Posterior vena cava (tissue), 2 donors: ENCODE data around the gene E2F2. TPM values are rescaled to one million over a fixed set of nuclear protein-coding genes. Genes with fewer than 3 reads are reported as not detected.

Experiments
- DNase-seq: peaks from one replicate; pipeline ENCODE4 v3.0.0-alpha.2; 2020; ENCODE audit warnings: low spot score
- intact Hi-C, 2 donors: fragments of 100-400 bp; cut with DNase I; formaldehyde crosslinking; loops; one replicate each; pipeline versions ENCODE4 v1.14.1 to v1.14.2; 2022 to 2023
- long read RNA-seq, 2 donors: library from polyadenylated mRNA; unstranded; transcript quantifications; one replicate each; pipeline ENCODE4 v2.0.0, GENCODE V29; 2020 to 2021
- total RNA-seq, 2 donors: library from RNA; stranded (reverse); fragmentation: NEBNext Ultra II Directional; extraction: Animal tissue kit (Norgen Biotek cat#: 25700); gene quantifications; one replicate each; pipeline ENCODE4 v1.2.1, GENCODE V29; 2021
- donor health status: DM: yes; HTN: yes; CAD: no.
- donor health status: DM: yes; HTN: yes; CAD: no.

E2F2 gene
- under 1 TPM; 0.24 to 0.46 TPM for total RNA-seq
- long read RNA-seq, donor 1, result 0 reads
- long read RNA-seq, donor 2, result 0 reads

- intact Hi-C loops, result loop anchor here in 1 of 2 donors (5.0 kb wide), 2 partner anchors 34 to 1399 kb away; no protein-coding TSS in a partner anchor
These were observed at the start of gene E2F2 for GRCh38 chr1:23530747-23531561. Gene E2F2, minus strand, starts transcription at chr1:23531233. Its CDS starts 440 bp downstream, at chr1:23530793.

GRCh38 chr1:23578997-23579363 lies 47.9 kb upstream of the E2F2 start:
- intact Hi-C loops, result no loop called here
- DNase-seq, result no peak

More at GRCh38 chr1:23530747-23531561, at the start of gene E2F2:
- peak; percentile 94 for DNase-seq

GRCh38 chr1:23578311-23578996 lies 47.4 kb upstream of the E2F2 start:
- intact Hi-C loops, result no loop called here
- no peak for DNase-seq

- no peak for DNase-seq
These were observed 46.3 kb upstream of the E2F2 start for GRCh38 chr1:23577056-23578004.

GRCh38 chr1:23576338-23577055 lies 45.5 kb upstream of the E2F2 start:
- intact Hi-C loops, result no loop called here
- DNase-seq, result no peak

More at GRCh38 chr1:23577056-23578004, 46.3 kb upstream of the E2F2 start:
- intact Hi-C loops, result no loop called here

GRCh38 chr1:23575226-23575810 lies 44.3 kb upstream of the E2F2 start:
- no peak for DNase-seq
- intact Hi-C loops, result no loop called here

GRCh38 chr1:23574265-23574754 lies 43.3 kb upstream of the E2F2 start:
- intact Hi-C loops, result no loop called here
- DNase-seq, result no peak

- intact Hi-C loops, result no loop called here
- DNase-seq, result no peak
These were observed 42.6 kb upstream of the E2F2 start for GRCh38 chr1:23573574-23574182.

GRCh38 chr1:23571465-23571864 lies 40.4 kb upstream of the E2F2 start:
- no peak for DNase-seq
- intact Hi-C loops, result no loop called here

GRCh38 chr1:23570001-23570691 lies 39.1 kb upstream of the E2F2 start:
- intact Hi-C loops, result no loop called here
- no peak for DNase-seq

GRCh38 chr1:23568608-23569383 lies 37.8 kb upstream of the E2F2 start:
- intact Hi-C loops, result no loop called here
- no peak for DNase-seq

GRCh38 chr1:23567996-23568607 lies 37.1 kb upstream of the E2F2 start:
- no peak for DNase-seq
- intact Hi-C loops, result no loop called here

- no peak for DNase-seq
- intact Hi-C loops, result no loop called here
These were observed 36.6 kb upstream of the E2F2 start for GRCh38 chr1:23567629-23567995.

GRCh38 chr1:23566304-23566703 lies 35.3 kb upstream of the E2F2 start:
- intact Hi-C loops, result no loop called here
- DNase-seq, result no peak

GRCh38 chr1:23565776-23566175 lies 34.7 kb upstream of the E2F2 start:
- no peak for DNase-seq
- intact Hi-C loops, result no loop called here

- intact Hi-C loops, result no loop called here
- DNase-seq, result no peak
These were observed 33.6 kb upstream of the E2F2 start for GRCh38 chr1:23564529-23565122.
